ENCODE measurements around the gene ADAM11. TPM values are rescaled to one million over a fixed set of nuclear protein-coding genes. Genes with fewer than 3 reads are reported as not detected.
A peak's percentile ranks its signal among the peaks of the same experiment; 100 is the strongest.

ADAM11 gene
- total and polyA plus RNA-seq, 5 donors from 2014 or later, result 0.15 to 0.35 (median 0.24) TPM; not detected in 2

DNA sequence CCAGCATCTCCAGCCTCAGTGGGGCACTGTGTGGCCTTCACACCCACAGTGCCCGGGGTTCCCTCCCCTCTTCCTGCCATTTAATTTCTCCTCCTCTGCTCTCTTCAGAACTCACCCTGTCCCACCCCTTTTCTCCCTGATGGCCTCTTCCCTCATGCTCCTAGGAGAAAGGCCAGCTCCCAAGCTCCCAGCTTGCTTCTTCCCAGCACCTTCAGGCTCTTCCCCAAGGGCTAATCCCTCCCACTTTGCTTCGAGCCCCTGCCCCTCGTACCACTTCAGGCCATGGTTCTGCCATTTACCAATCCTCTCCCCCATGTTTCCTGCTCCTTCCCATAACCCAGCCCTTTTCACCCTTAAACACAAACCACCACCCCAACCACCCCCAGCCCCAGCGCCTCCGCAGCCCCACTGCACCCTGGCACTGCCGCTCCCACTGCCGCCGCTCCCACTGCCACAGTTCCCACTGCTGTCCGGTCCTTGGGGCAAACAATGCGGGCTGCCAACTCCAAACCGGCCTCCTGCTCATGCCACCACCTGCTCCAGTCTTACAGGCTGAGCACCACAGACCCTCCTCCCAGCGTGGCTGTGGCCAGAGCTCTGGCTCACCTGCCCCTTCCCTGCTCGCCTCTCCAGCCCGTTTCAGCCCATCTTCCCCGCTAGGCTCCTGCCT lies 28.6 kb downstream of the ADAM11 start:
- H3K27ac Mint-ChIP-seq, result no peak overlapping the region
- ATAC-seq (ENCODE audit: low read depth in 2 of 2) (no peak), DNase-seq (no peak)

GRCh38 chr17:44788139-44788538 lies 29.4 kb downstream of the ADAM11 start:
- H3K4me3 ChIP-seq (ENCODE audit: low read depth, low read length), result no peak overlapping the region
- no peaks in the 10 kb centered on the region for H3K9me3 ChIP-seq (ENCODE audit: control insufficient read depth in 2 of 2, low read length in 2 of 2)
- Mint-ChIP-seq H3K36me3 (no peaks in the 10 kb centered on the region), H3K4me3 (no peak overlapping the region), H3K27ac (no peak overlapping the region), H3K9me3 (peaks cover 0 to 1% (median 0%) of the 10 kb centered on the region in 7 donors), H3K27me3 (peaks cover 5% of the 10 kb centered on the region), H3K4me1 (no peaks in the 10 kb centered on the region)
- no peak overlapping the region for H3K27ac ChIP-seq (ENCODE audit: insufficient read depth, low read length, poor library complexity, severe bottlenecking)
- H3K27me3 ChIP-seq (ENCODE audit: control insufficient read depth, insufficient read depth, low read length), result no peaks in the 10 kb centered on the region
- H3K36me3 ChIP-seq (ENCODE audit: control insufficient read depth, insufficient read depth, low read length), result no peaks in the 10 kb centered on the region
- no peak for DNase-seq
- ATAC-seq (ENCODE audit: low read depth in 2 of 2), result no peak
- H3K4me1 ChIP-seq (ENCODE audit: control insufficient read depth, insufficient read depth, low read length, poor library complexity, severe bottlenecking), result no peaks in the 10 kb centered on the region

More for the DNA sequence above, 28.6 kb downstream of the ADAM11 start:
- Histone ChIP-seq H3K27ac (ENCODE audit: insufficient read depth, low read length, poor library complexity, severe bottlenecking) (no peak overlapping the region), H3K27me3 (ENCODE audit: control insufficient read depth, insufficient read depth, low read length) (no peaks in the 10 kb centered on the region), H3K4me3 (ENCODE audit: low read depth, low read length) (no peak overlapping the region), H3K9me3 (ENCODE audit: control insufficient read depth in 2 of 2, low read length in 2 of 2) (no peaks in the 10 kb centered on the region), H3K36me3 (ENCODE audit: control insufficient read depth, insufficient read depth, low read length) (no peaks in the 10 kb centered on the region), H3K4me1 (ENCODE audit: control insufficient read depth, insufficient read depth, low read length, poor library complexity, severe bottlenecking) (no peaks in the 10 kb centered on the region)
- Mint-ChIP-seq H3K36me3 (no peaks in the 10 kb centered on the region), H3K4me3 (no peak overlapping the region), H3K9me3 (peaks cover 0 to 1% (median 0%) of the 10 kb centered on the region in 7 donors), H3K27me3 (peaks cover 10% of the 10 kb centered on the region), H3K4me1 (no peaks in the 10 kb centered on the region)

GRCh38 chr17:44792276-44792675 lies 33.5 kb downstream of the ADAM11 start:
- Histone ChIP-seq H3K27me3 (ENCODE audit: control insufficient read depth, insufficient read depth, low read length) (no peaks in the 10 kb centered on the region), H3K36me3 (ENCODE audit: control insufficient read depth, insufficient read depth, low read length) (no peaks in the 10 kb centered on the region), H3K27ac (ENCODE audit: insufficient read depth, low read length, poor library complexity, severe bottlenecking) (no peak overlapping the region), H3K4me1 (ENCODE audit: control insufficient read depth, insufficient read depth, low read length, poor library complexity, severe bottlenecking) (no peaks in the 10 kb centered on the region), H3K9me3 (ENCODE audit: control insufficient read depth in 2 of 2, low read length in 2 of 2) (no peaks in the 10 kb centered on the region), H3K4me3 (ENCODE audit: low read depth, low read length) (no peak overlapping the region)
- DNase-seq, result no peak
- H3K4me1 Mint-ChIP-seq, result no peaks in the 10 kb centered on the region
- peaks cover 10% of the 10 kb centered on the region for H3K27me3 Mint-ChIP-seq
- no peak for ATAC-seq (ENCODE audit: low read depth in 2 of 2)
- H3K36me3 Mint-ChIP-seq, result no peaks in the 10 kb centered on the region
- peaks cover 0 to 1% (median 0%) of the 10 kb centered on the region in 7 donors for H3K9me3 Mint-ChIP-seq
- H3K4me3 Mint-ChIP-seq, result no peak overlapping the region
- H3K27ac Mint-ChIP-seq, result peak overlapping the region in 1 of 3 donors; percentile 32

- no peak overlapping the region for H3K4me3 ChIP-seq (ENCODE audit: low read depth, low read length)
- Mint-ChIP-seq H3K4me1 (no peaks in the 10 kb centered on the region), H3K9me3 (no peaks in the 10 kb centered on the region), H3K27ac (no peak overlapping the region), H3K27me3 (peaks cover 20% of the 10 kb centered on the region), H3K4me3 (peak overlapping the region in 1 of 4 donors; percentile 54), H3K36me3 (no peaks in the 10 kb centered on the region)
- DNase-seq (no peak), ATAC-seq (ENCODE audit: low read depth in 2 of 2) (no peak)
- no peaks in the 10 kb centered on the region for H3K36me3 ChIP-seq (ENCODE audit: control insufficient read depth, insufficient read depth, low read length)
- no peaks in the 10 kb centered on the region for H3K27me3 ChIP-seq (ENCODE audit: control insufficient read depth, insufficient read depth, low read length)
- no peaks in the 10 kb centered on the region for H3K4me1 ChIP-seq (ENCODE audit: control insufficient read depth, insufficient read depth, low read length, poor library complexity, severe bottlenecking)
- no peaks in the 10 kb centered on the region for H3K9me3 ChIP-seq (ENCODE audit: control insufficient read depth in 2 of 2, low read length in 2 of 2)
- H3K27ac ChIP-seq (ENCODE audit: insufficient read depth, low read length, poor library complexity, severe bottlenecking), result no peak overlapping the region
Measured at GRCh38 chr17:44793885-44794842, 35.4 kb downstream of the ADAM11 start.

- peaks cover 20% of the 10 kb centered on the region for H3K27me3 Mint-ChIP-seq
- Histone ChIP-seq H3K4me3 (ENCODE audit: low read depth, low read length) (no peak overlapping the region), H3K27me3 (ENCODE audit: control insufficient read depth, insufficient read depth, low read length) (no peaks in the 10 kb centered on the region), H3K9me3 (ENCODE audit: control insufficient read depth in 2 of 2, low read length in 2 of 2) (no peaks in the 10 kb centered on the region), H3K4me1 (ENCODE audit: control insufficient read depth, insufficient read depth, low read length, poor library complexity, severe bottlenecking) (no peaks in the 10 kb centered on the region), H3K36me3 (ENCODE audit: control insufficient read depth, insufficient read depth, low read length) (no peaks in the 10 kb centered on the region), H3K27ac (ENCODE audit: insufficient read depth, low read length, poor library complexity, severe bottlenecking) (no peak overlapping the region)
- DNase-seq, result no peak
- no peak overlapping the region for H3K4me3 Mint-ChIP-seq
- no peaks in the 10 kb centered on the region for H3K36me3 Mint-ChIP-seq
- H3K27ac Mint-ChIP-seq, result no peak overlapping the region
- H3K4me1 Mint-ChIP-seq, result no peaks in the 10 kb centered on the region
- H3K9me3 Mint-ChIP-seq, result no peaks in the 10 kb centered on the region
- no peak for ATAC-seq (ENCODE audit: low read depth in 2 of 2)
Measured at GRCh38 chr17:44794851-44795413, 36.1 kb downstream of the ADAM11 start.

DNA sequence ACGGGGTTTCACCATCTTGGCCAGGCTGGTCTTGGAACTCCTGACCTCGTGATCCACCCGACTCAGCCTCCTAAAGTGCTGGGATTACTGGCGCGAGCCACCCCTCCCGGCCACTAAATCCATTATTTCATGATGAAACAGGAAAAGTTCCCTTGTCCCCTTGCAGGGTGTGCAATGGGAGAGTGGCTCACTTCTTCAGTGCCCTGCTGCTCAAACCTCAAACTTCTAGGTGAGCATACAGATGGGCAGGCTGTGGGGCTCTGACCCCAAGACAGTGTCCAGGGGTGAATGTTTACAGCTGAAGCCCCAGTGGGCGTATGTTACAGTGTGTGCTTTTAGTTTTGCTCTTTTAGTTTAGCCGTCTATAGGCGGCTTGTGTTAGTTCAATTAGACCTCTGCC lies 36.6 kb downstream of the ADAM11 start:
- ATAC-seq (ENCODE audit: low read depth in 2 of 2) (no peak), DNase-seq (no peak)
- no peak overlapping the region for H3K27ac ChIP-seq (ENCODE audit: insufficient read depth, low read length, poor library complexity, severe bottlenecking)
- no peaks in the 10 kb centered on the region for H3K4me1 Mint-ChIP-seq
- no peak overlapping the region for H3K4me3 ChIP-seq (ENCODE audit: low read depth, low read length)
- H3K36me3 ChIP-seq (ENCODE audit: control insufficient read depth, insufficient read depth, low read length), result no peaks in the 10 kb centered on the region
- H3K9me3 ChIP-seq (ENCODE audit: control insufficient read depth in 2 of 2, low read length in 2 of 2), result no peaks in the 10 kb centered on the region
- H3K4me1 ChIP-seq (ENCODE audit: control insufficient read depth, insufficient read depth, low read length, poor library complexity, severe bottlenecking), result no peaks in the 10 kb centered on the region
- peaks cover 20% of the 10 kb centered on the region for H3K27me3 Mint-ChIP-seq
- H3K27me3 ChIP-seq (ENCODE audit: control insufficient read depth, insufficient read depth, low read length), result no peaks in the 10 kb centered on the region
- H3K9me3 Mint-ChIP-seq, result no peaks in the 10 kb centered on the region
- H3K27ac Mint-ChIP-seq, result no peak overlapping the region
- no peaks in the 10 kb centered on the region for H3K36me3 Mint-ChIP-seq
- H3K4me3 Mint-ChIP-seq, result no peak overlapping the region

GRCh38 chr17:44795928-44796327 lies 37.1 kb downstream of the ADAM11 start:
- Histone ChIP-seq H3K27ac (ENCODE audit: insufficient read depth, low read length, poor library complexity, severe bottlenecking) (no peak overlapping the region), H3K36me3 (ENCODE audit: control insufficient read depth, insufficient read depth, low read length) (no peaks in the 10 kb centered on the region), H3K4me1 (ENCODE audit: control insufficient read depth, insufficient read depth, low read length, poor library complexity, severe bottlenecking) (no peaks in the 10 kb centered on the region), H3K4me3 (ENCODE audit: low read depth, low read length) (no peak overlapping the region), H3K27me3 (ENCODE audit: control insufficient read depth, insufficient read depth, low read length) (no peaks in the 10 kb centered on the region), H3K9me3 (ENCODE audit: control insufficient read depth in 2 of 2, low read length in 2 of 2) (no peaks in the 10 kb centered on the region)
- DNase-seq (no peak), ATAC-seq (ENCODE audit: low read depth in 2 of 2) (no peak)
- no peaks in the 10 kb centered on the region for H3K36me3 Mint-ChIP-seq
- H3K9me3 Mint-ChIP-seq, result no peaks in the 10 kb centered on the region
- peaks cover 20% of the 10 kb centered on the region for H3K27me3 Mint-ChIP-seq
- no peak overlapping the region for H3K27ac Mint-ChIP-seq
- H3K4me1 Mint-ChIP-seq, result no peaks in the 10 kb centered on the region
- no peak overlapping the region for H3K4me3 Mint-ChIP-seq
